DOHH2 (cell line): ENCODE results near the gene PLEKHN1.

Experiments used
- H3F3A ChIP-seq: fragments of 200-600 bp; sonication (generic), shearing (Covaris generic); 2 replicates; pipeline ENCODE4 v1.6.0; 2016; ENCODE audit warnings: antibody characterized with exemption, mild to moderate bottlenecking; ENCODE audit not compliant: control insufficient read depth, insufficient read depth
- H3K27ac ChIP-seq: fragments of 200-600 bp; sonication (generic); 2 replicates; pipeline ENCODE4 v1.5.1; 2014; ENCODE audit warnings: low read depth, mild to moderate bottlenecking, low read length, moderate library complexity
- H3K27me3 ChIP-seq: fragments of 200-600 bp; sonication (generic); 2 replicates; pipeline ENCODE4 v1.6.1; 2014; ENCODE audit warnings: mild to moderate bottlenecking, low read length, mixed read lengths; ENCODE audit not compliant: control insufficient read depth
- H3K36me3 ChIP-seq: fragments of 200-600 bp; sonication (generic); 2 replicates; pipeline ENCODE4 v1.6.1; 2014; ENCODE audit warnings: mild to moderate bottlenecking, low read length, moderate library complexity, mixed read lengths; ENCODE audit not compliant: control insufficient read depth
- H3K4me1 ChIP-seq: fragments of 200-600 bp; sonication (generic); 2 replicates; pipeline ENCODE4 v1.6.1; 2014; ENCODE audit warnings: mild to moderate bottlenecking, low read length, mixed read lengths; ENCODE audit not compliant: control insufficient read depth
- H3K4me2 ChIP-seq: fragments of 200-600 bp; sonication (generic); 2 replicates; pipeline ENCODE4 v1.6.0; 2014; ENCODE audit warnings: mild to moderate bottlenecking, low read length, moderate library complexity
- H3K4me3 ChIP-seq: fragments of 200-600 bp; sonication (generic); 2 replicates; pipeline ENCODE4 v1.5.1; 2014; ENCODE audit warnings: mild to moderate bottlenecking, low read length, mixed read lengths
- H3K79me2 ChIP-seq: fragments of 200-600 bp; sonication (generic); 2 replicates; pipeline ENCODE4 v1.6.1; 2014; ENCODE audit warnings: mild to moderate bottlenecking, low read length, mixed read lengths; ENCODE audit not compliant: control insufficient read depth
- H3K9me2 ChIP-seq: fragments of 200-600 bp; sonication (generic); replicated peaks from 2 replicates; pipeline ENCODE4 v1.6.1; 2014; ENCODE audit warnings: mild to moderate bottlenecking, low read length, mixed read lengths; ENCODE audit not compliant: control insufficient read depth
- H3K9me3 ChIP-seq: fragments of 200-600 bp; sonication (generic); 2 replicates; pipeline ENCODE4 v1.6.1; 2014; ENCODE audit warnings: antibody characterized with exemption, low read length, mixed read lengths; ENCODE audit not compliant: control insufficient read depth, insufficient read depth
- H4K20me1 ChIP-seq: fragments of 200-600 bp; sonication (generic); 2 replicates; pipeline ENCODE4 v1.6.0; 2014; ENCODE audit warnings: low read depth, mild to moderate bottlenecking, antibody characterized with exemption, low read length, moderate library complexity; ENCODE audit not compliant: control insufficient read depth, insufficient read depth
- EZH2phosphoT487 ChIP-seq: fragments of 200-600 bp; sonication (generic); IDR thresholded peaks from 2 replicates; pipeline ENCODE4 v1.6.1; 2017; ENCODE audit warnings: borderline replicate concordance, mild to moderate bottlenecking, antibody characterized with exemption, low read length, moderate library complexity, mixed read lengths
- TF ChIP-seq, protein P1 (sequence below): fragments of 200-600 bp; sonication (generic); IDR thresholded peaks from one replicate; pipeline ENCODE4 v1.5.1; 2014; ENCODE audit warnings: antibody characterized with exemption, mild to moderate bottlenecking, low read depth, low read length; ENCODE audit not compliant: poor library complexity, severe bottlenecking

PLEKHN1 gene

DNA sequence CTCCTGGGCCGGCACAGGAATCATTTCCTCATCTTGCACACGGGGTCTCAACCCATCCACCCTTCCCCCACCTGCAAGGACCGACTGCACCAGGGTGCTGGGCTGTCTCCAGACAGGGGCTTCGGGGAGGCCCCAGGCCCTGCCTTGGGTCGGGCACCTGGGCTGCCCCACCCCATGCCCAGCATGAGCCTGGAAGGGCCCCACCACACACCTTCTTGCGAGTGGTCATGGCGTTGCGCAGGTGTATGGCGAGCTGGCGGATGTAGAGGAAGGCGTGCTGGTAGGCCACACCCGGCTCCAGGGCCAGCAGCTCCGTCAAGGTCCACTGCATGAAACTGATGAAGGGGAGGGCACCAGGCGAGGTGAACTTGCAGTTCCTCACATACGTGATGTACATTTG, 14.1 kb upstream of the PLEKHN1 start:
- no peak overlapping the region for H3K4me2 ChIP-seq
- H3K4me3 ChIP-seq: no peak overlapping the region
- H3K9me3 ChIP-seq: no peaks in the 10 kb centered on the region
- H3K4me1 ChIP-seq: no peaks in the 10 kb centered on the region
- H3K27me3 ChIP-seq: no peaks in the 10 kb centered on the region
- H3K27ac ChIP-seq: no peak overlapping the region
- H3F3A ChIP-seq: no peaks in the 10 kb centered on the region
- no peak for TF ChIP-seq EZH2phosphoT487
- TF ChIP-seq, protein P1, sequence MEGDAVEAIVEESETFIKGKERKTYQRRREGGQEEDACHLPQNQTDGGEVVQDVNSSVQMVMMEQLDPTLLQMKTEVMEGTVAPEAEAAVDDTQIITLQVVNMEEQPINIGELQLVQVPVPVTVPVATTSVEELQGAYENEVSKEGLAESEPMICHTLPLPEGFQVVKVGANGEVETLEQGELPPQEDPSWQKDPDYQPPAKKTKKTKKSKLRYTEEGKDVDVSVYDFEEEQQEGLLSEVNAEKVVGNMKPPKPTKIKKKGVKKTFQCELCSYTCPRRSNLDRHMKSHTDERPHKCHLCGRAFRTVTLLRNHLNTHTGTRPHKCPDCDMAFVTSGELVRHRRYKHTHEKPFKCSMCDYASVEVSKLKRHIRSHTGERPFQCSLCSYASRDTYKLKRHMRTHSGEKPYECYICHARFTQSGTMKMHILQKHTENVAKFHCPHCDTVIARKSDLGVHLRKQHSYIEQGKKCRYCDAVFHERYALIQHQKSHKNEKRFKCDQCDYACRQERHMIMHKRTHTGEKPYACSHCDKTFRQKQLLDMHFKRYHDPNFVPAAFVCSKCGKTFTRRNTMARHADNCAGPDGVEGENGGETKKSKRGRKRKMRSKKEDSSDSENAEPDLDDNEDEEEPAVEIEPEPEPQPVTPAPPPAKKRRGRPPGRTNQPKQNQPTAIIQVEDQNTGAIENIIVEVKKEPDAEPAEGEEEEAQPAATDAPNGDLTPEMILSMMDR: no peak
- peaks cover 97% of the 10 kb centered on the region for H3K36me3 ChIP-seq
- 0 out of 2 replicates have a peak, but pooled peaks cover 6% of the 10 kb centered on the region for H4K20me1 ChIP-seq
- no peaks in the 10 kb centered on the region for H3K9me2 ChIP-seq
- H3K79me2 ChIP-seq: peaks cover 8% of the 10 kb centered on the region

- peaks cover 12% of the 10 kb centered on the region for H3K79me2 ChIP-seq
- H3K9me2 ChIP-seq: no peaks in the 10 kb centered on the region
- H3K36me3 ChIP-seq: peaks cover 95% of the 10 kb centered on the region
Observed at GRCh38 chr1:952603-953002, 13.7 kb upstream of the PLEKHN1 start.

GRCh38 chr1:953524-954320, 12.6 kb upstream of the PLEKHN1 start:
- H3K27me3 ChIP-seq: no peaks in the 10 kb centered on the region
- H3K9me2 ChIP-seq: no peaks in the 10 kb centered on the region
- no peaks in the 10 kb centered on the region for H3K9me3 ChIP-seq
- H3K4me2 ChIP-seq: no peak overlapping the region
- H3K4me3 ChIP-seq: no peak overlapping the region
- H3F3A ChIP-seq: no peaks in the 10 kb centered on the region
- peaks cover 23% of the 10 kb centered on the region for H3K79me2 ChIP-seq
- peaks cover 88% of the 10 kb centered on the region for H3K36me3 ChIP-seq
- H3K4me1 ChIP-seq: peaks cover 8% of the 10 kb centered on the region; the same call in 1 of the 2 replicates
- 0 out of 2 replicates have a peak, but pooled peaks cover 6% of the 10 kb centered on the region for H4K20me1 ChIP-seq
- TF ChIP-seq, protein P1: no peak
- TF ChIP-seq EZH2phosphoT487: no peak
- no peak overlapping the region for H3K27ac ChIP-seq

More at GRCh38 chr1:952603-953002, 13.7 kb upstream of the PLEKHN1 start:
- peaks cover 4% of the 10 kb centered on the region; the same call in 1 of the 2 replicates for H3K4me1 ChIP-seq
- H3K27ac ChIP-seq: no peak overlapping the region
- no peaks in the 10 kb centered on the region for H3F3A ChIP-seq
- no peak for TF ChIP-seq EZH2phosphoT487
- TF ChIP-seq, protein P1: no peak
- no peaks in the 10 kb centered on the region for H3K27me3 ChIP-seq
- H3K4me3 ChIP-seq: no peak overlapping the region
- H4K20me1 ChIP-seq: 0 out of 2 replicates have a peak, but pooled peaks cover 6% of the 10 kb centered on the region
- no peaks in the 10 kb centered on the region for H3K9me3 ChIP-seq
- no peak overlapping the region for H3K4me2 ChIP-seq
